HepG2 (cell line): ENCODE measurements around the gene NXN.

Experiments
- CTCF ChIP-seq: sonication (generic); formaldehyde crosslinking; IDR thresholded peaks from 2 replicates; pipeline ENCODE4 v1.5.0; 2020; ENCODE audit warnings: mild to moderate bottlenecking, missing genetic modification reagents, moderate library complexity
- FUBP1 ChIP-seq: sonication (generic); formaldehyde crosslinking; IDR thresholded peaks from 2 replicates; pipeline ENCODE4 v1.5.1; 2020; ENCODE audit warnings: missing genetic modification reagents, mild to moderate bottlenecking, borderline replicate concordance
- NR3C1 ChIP-seq: sonication (generic); formaldehyde crosslinking; IDR thresholded peaks from 2 replicates; pipeline ENCODE4 v1.4.0; 2020; ENCODE audit warnings: missing genetic modification reagents
- POGZ ChIP-seq: sonication (generic); formaldehyde crosslinking; IDR thresholded peaks from 2 replicates; pipeline ENCODE4 v1.4.0; 2020; ENCODE audit warnings: mild to moderate bottlenecking, missing genetic modification reagents
- POLR2A ChIP-seq, 2 experiments: IDR thresholded peaks; 2 replicates each; pipeline ENCODE4 v1.6.1; 2011; ENCODE audit warnings: low read depth in 2 of 2, low read length in 2 of 2, mild to moderate bottlenecking in 1 of 2, moderate library complexity in 1 of 2; ENCODE audit not compliant: insufficient read depth in 1 of 2
- POLR2AphosphoS5 ChIP-seq: IDR thresholded peaks from 2 replicates; pipeline ENCODE4 v1.6.1; 2012; ENCODE audit warnings: low read depth, low read length
- SP1 ChIP-seq, 2 experiments: fragments of 450-650 bp in 1 of 2; sonication (generic) in 1 of 2; formaldehyde crosslinking in 1 of 2; IDR thresholded peaks; 2 replicates each; pipeline versions ENCODE4 v1.4.0 to v1.6.1; 2016 to 2020; ENCODE audit warnings: missing genetic modification reagents in 1 of 2
- ZBTB8A ChIP-seq: sonication (generic); formaldehyde crosslinking; IDR thresholded peaks from 2 replicates; pipeline ENCODE4 v1.4.0; 2020; ENCODE audit warnings: mild to moderate bottlenecking, low read depth, missing genetic modification reagents, borderline replicate concordance
- ZNF883 ChIP-seq: sonication (generic); formaldehyde crosslinking; IDR thresholded peaks from 2 replicates; pipeline ENCODE4 v1.5.1; 2020; ENCODE audit warnings: mild to moderate bottlenecking, missing genetic modification reagents; ENCODE audit errors: not compliant biosample characterization
- TF ChIP-seq, protein P1 (sequence below): IDR thresholded peaks from 2 replicates; pipeline ENCODE4 v1.6.1; 2012; ENCODE audit warnings: inconsistent platforms
- TF ChIP-seq, protein P2 (sequence below): sonication (generic); formaldehyde crosslinking; IDR thresholded peaks from 2 replicates; pipeline ENCODE4 v1.8.0; 2022; ENCODE audit warnings: mild to moderate bottlenecking, missing genetic modification reagents, moderate library complexity

DNA sequence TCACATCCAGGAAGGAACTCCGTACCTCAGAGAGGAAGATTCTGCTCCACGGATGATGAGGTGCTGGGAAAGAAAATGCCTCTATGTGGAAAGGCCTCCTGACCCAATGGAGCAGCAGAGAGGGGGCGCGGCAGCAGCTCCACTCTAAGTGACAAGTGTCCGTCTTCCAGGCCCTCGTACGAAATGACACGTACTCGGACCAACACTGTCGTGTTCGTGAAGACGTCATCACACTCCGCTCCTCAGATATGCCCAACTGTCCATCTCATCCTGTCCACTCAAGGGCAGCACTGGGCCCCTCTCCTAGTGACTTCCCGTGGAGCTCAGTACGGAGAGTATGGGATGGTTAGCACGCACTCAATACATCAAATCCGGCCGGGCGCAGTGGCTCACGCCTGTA, 165.2 kb downstream of the NXN start:
- TF ChIP-seq POGZ (CRISPR knock-in tag) (no peak), POLR2A (IDR thresholded peaks at IDR 0.05; ENCODE audit: insufficient read depth in 1 of 2, low read depth in 2 of 2, low read length in 2 of 2) (no peak), CTCF (no peak), ZNF883 (no peak), POLR2AphosphoS5 (no peak), FUBP1 (no peak), ZBTB8A (CRISPR knock-in tag) (no peak), SP1 (IDR thresholded peaks at IDR 0.05) (no peak), SP1 (CRISPR knock-in tag; IDR thresholded peaks at IDR 0.05) (no peak), NR3C1 (CRISPR knock-in tag) (no peak)
- TF ChIP-seq, protein P1, sequence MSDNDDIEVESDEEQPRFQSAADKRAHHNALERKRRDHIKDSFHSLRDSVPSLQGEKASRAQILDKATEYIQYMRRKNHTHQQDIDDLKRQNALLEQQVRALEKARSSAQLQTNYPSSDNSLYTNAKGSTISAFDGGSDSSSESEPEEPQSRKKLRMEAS: no peak
- TF ChIP-seq, protein P2, sequence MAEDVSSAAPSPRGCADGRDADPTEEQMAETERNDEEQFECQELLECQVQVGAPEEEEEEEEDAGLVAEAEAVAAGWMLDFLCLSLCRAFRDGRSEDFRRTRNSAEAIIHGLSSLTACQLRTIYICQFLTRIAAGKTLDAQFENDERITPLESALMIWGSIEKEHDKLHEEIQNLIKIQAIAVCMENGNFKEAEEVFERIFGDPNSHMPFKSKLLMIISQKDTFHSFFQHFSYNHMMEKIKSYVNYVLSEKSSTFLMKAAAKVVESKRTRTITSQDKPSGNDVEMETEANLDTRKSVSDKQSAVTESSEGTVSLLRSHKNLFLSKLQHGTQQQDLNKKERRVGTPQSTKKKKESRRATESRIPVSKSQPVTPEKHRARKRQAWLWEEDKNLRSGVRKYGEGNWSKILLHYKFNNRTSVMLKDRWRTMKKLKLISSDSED (CRISPR knock-in tag): no peak
